H9 (cell line): Measurements from ENCODE around the gene CACNA1H. TPM values are rescaled to one million over a fixed set of nuclear protein-coding genes. Genes with fewer than 3 reads are reported as not detected.

Source experiments
- DNase-seq: peaks from one replicate; pipeline ENCODE4 v3.0.0-alpha.2; 2017
- H2AFZ ChIP-seq: one replicate; pipeline ENCODE4 v1.6.1; 2013; ENCODE audit warnings: mild to moderate bottlenecking, low read length, control low read depth, moderate library complexity
- H2AK5ac ChIP-seq: 2 replicates; pipeline ENCODE4 v1.6.1; 2013; ENCODE audit warnings: low read length, control low read depth, mixed read lengths; ENCODE audit not compliant: insufficient read length
- H2BK120ac ChIP-seq: one replicate; pipeline ENCODE4 v1.6.1; 2013; ENCODE audit warnings: low read depth, mild to moderate bottlenecking, low read length, control low read depth, inconsistent platforms; ENCODE audit not compliant: poor library complexity, severe bottlenecking
- H2BK12ac ChIP-seq: 2 replicates; pipeline ENCODE4 v1.6.1; 2013; ENCODE audit warnings: low read length, control low read depth, mixed read lengths, low read depth; ENCODE audit not compliant: insufficient read length
- H2BK15ac ChIP-seq: 2 replicates; pipeline ENCODE4 v1.6.1; 2013; ENCODE audit warnings: low read depth, low read length, control low read depth
- H2BK20ac ChIP-seq: one replicate; pipeline ENCODE4 v1.6.1; 2013; ENCODE audit warnings: low read depth, mild to moderate bottlenecking, low read length, control low read depth, inconsistent platforms; ENCODE audit not compliant: poor library complexity, severe bottlenecking
- H2BK5ac ChIP-seq: 2 replicates; pipeline ENCODE4 v1.6.1; 2013; ENCODE audit warnings: low read length, control low read depth, mixed read lengths; ENCODE audit not compliant: insufficient read length
- H3K14ac ChIP-seq: 2 replicates; pipeline ENCODE4 v1.6.1; 2013; ENCODE audit warnings: low read length, control low read depth; ENCODE audit not compliant: insufficient read depth
- H3K18ac ChIP-seq: 2 replicates; pipeline ENCODE4 v1.6.1; 2013; ENCODE audit warnings: low read depth, mild to moderate bottlenecking, mixed read lengths, low read length, control low read depth; ENCODE audit not compliant: insufficient read length
- H3K23ac ChIP-seq: 2 replicates; pipeline ENCODE4 v1.6.1; 2013; ENCODE audit warnings: low read length, control low read depth, mixed read lengths, low read depth; ENCODE audit not compliant: insufficient read length
- H3K23me2 ChIP-seq: 2 replicates; pipeline ENCODE4 v1.6.1; 2013; ENCODE audit warnings: low read depth, mild to moderate bottlenecking, mixed read lengths, low read length, control low read depth; ENCODE audit not compliant: insufficient read length, poor library complexity, severe bottlenecking
- H3K27ac ChIP-seq: 2 replicates; pipeline ENCODE4 v1.5.1; 2013; ENCODE audit warnings: low read length, control low read depth, mixed read lengths, low read depth; ENCODE audit not compliant: insufficient read length
- H3K27me3 ChIP-seq: 2 replicates; pipeline ENCODE4 v1.6.1; 2013; ENCODE audit warnings: low read length, control low read depth, inconsistent platforms; ENCODE audit not compliant: insufficient read depth
- H3K4ac ChIP-seq: 2 replicates; pipeline ENCODE4 v1.6.1; 2013; ENCODE audit warnings: low read depth, mild to moderate bottlenecking, control low read depth, inconsistent platforms, low read length, moderate library complexity
- H3K4me1 ChIP-seq: 2 replicates; pipeline ENCODE4 v1.6.1; 2013; ENCODE audit warnings: low read length, control low read depth, inconsistent platforms; ENCODE audit not compliant: insufficient read depth
- H3K4me2 ChIP-seq: 2 replicates; pipeline ENCODE4 v1.6.1; 2013; ENCODE audit warnings: low read length, control low read depth, mixed read lengths; ENCODE audit not compliant: insufficient read length, insufficient read depth
- H3K56ac ChIP-seq: 2 replicates; pipeline ENCODE4 v1.6.1; 2013; ENCODE audit warnings: low read depth, mild to moderate bottlenecking, mixed read lengths, low read length, control low read depth; ENCODE audit not compliant: insufficient read length
- H3K79me1 ChIP-seq: 2 replicates; pipeline ENCODE4 v1.6.1; 2013; ENCODE audit warnings: low read depth, mild to moderate bottlenecking, moderate library complexity, low read length, control low read depth, inconsistent platforms; ENCODE audit not compliant: insufficient read depth, poor library complexity, severe bottlenecking
- H3K79me2 ChIP-seq: 2 replicates; pipeline ENCODE4 v1.6.1; 2013; ENCODE audit warnings: low read length, control low read depth, inconsistent platforms; ENCODE audit not compliant: insufficient read depth
- H3K9ac ChIP-seq: 2 replicates; pipeline ENCODE4 v1.6.1; 2013; ENCODE audit warnings: low read length, control low read depth, mixed read lengths; ENCODE audit not compliant: insufficient read length; ENCODE audit errors: extremely low read depth
- H3K9me3 ChIP-seq: one replicate; pipeline ENCODE4 v1.6.1; 2013; ENCODE audit warnings: low read depth, low read length, inconsistent platforms; ENCODE audit not compliant: control insufficient read depth
- H3T11ph ChIP-seq: one replicate; pipeline ENCODE4 v1.6.1; 2013; ENCODE audit warnings: mild to moderate bottlenecking, low read length, control low read depth, inconsistent platforms
- H4K20me1 ChIP-seq: one replicate; pipeline ENCODE4 v1.6.1; 2013; ENCODE audit not compliant: control insufficient read depth, insufficient read length, insufficient read depth
- H4K5ac ChIP-seq: 2 replicates; pipeline ENCODE4 v1.6.1; 2013; ENCODE audit warnings: low read depth, mild to moderate bottlenecking, mixed read lengths, low read length, control low read depth; ENCODE audit not compliant: insufficient read length
- H4K8ac ChIP-seq: replicated peaks from 2 replicates; pipeline ENCODE4 v1.6.1; 2013; ENCODE audit warnings: low read length, control low read depth, mixed read lengths, low read depth; ENCODE audit not compliant: insufficient read length
- H4K91ac ChIP-seq: 2 replicates; pipeline ENCODE4 v1.6.1; 2013; ENCODE audit warnings: low read depth, mild to moderate bottlenecking, moderate library complexity, mixed read lengths, low read length, control low read depth; ENCODE audit not compliant: insufficient read length
- H3K27ac Mint-ChIP-seq, 3 experiments: 2 replicates in 2 of 3; 3 replicates in 1 of 3; pipeline ENCODE4 v1.8.0; 2020 to 2021; ENCODE audit warnings: mixed read lengths in 3 of 3, mild to moderate bottlenecking in 1 of 3, moderate library complexity in 1 of 3
- H3K27me3 Mint-ChIP-seq: 2 replicates; pipeline ENCODE4 v1.8.0; 2021; ENCODE audit warnings: low read depth, mild to moderate bottlenecking, moderate library complexity, mixed read lengths
- H3K36me3 Mint-ChIP-seq, 3 experiments: 2 replicates in 2 of 3; 3 replicates in 1 of 3; pipeline ENCODE4 v1.8.0; 2020 to 2021; ENCODE audit warnings: low read depth in 3 of 3, mixed read lengths in 3 of 3; ENCODE audit not compliant: insufficient read depth in 1 of 3
- H3K4me1 Mint-ChIP-seq, 2 experiments: 2 replicates each; pipeline ENCODE4 v1.8.0; 2020; ENCODE audit warnings: mixed read lengths in 2 of 2
- H3K4me3 Mint-ChIP-seq, 2 experiments: 2 replicates in 1 of 2; 3 replicates in 1 of 2; pipeline ENCODE4 v1.8.0; 2020 to 2021; ENCODE audit warnings: mild to moderate bottlenecking in 2 of 2, mixed read lengths in 2 of 2, moderate library complexity in 1 of 2
- H3K9me3 Mint-ChIP-seq, 2 experiments: 2 replicates in 1 of 2; 3 replicates in 1 of 2; pipeline ENCODE4 v1.8.0; 2020; ENCODE audit warnings: mild to moderate bottlenecking in 2 of 2, mixed read lengths in 2 of 2, moderate library complexity in 1 of 2
- WGBS: extraction: QIAGEN DNeasy Blood & Tissue Kit; methylation state at CpG from one replicate; pipeline ENCODE4 v1.1.7; 2013; ENCODE audit warnings: missing lambda C conversion rate, low lambda C conversion rate, mixed read lengths; ENCODE audit not compliant: insufficient read length; ENCODE audit errors: extremely low coverage; 5-methylcytosine and 5-hydroxymethylcytosine counted together
- total RNA-seq: library from RNA; stranded (reverse); gene quantifications from 2 replicates; pipeline ENCODE4 v1.2.1, GENCODE V29; 2021
- TF ChIP-seq, protein P1 (sequence below): fragments of 200-600 bp; sonication (generic); conservative IDR thresholded peaks from 3 replicates; pipeline ENCODE4 v1.8.0; 2021; ENCODE audit warnings: antibody characterized with exemption, mild to moderate bottlenecking

Gene CACNA1H
- total RNA-seq, 1 experiment from 2014 or later = 43.3 TPM

GRCh38 chr16:1204933-1205332 is 52.0 kb downstream of the CACNA1H start:
- TF ChIP-seq, protein P1, sequence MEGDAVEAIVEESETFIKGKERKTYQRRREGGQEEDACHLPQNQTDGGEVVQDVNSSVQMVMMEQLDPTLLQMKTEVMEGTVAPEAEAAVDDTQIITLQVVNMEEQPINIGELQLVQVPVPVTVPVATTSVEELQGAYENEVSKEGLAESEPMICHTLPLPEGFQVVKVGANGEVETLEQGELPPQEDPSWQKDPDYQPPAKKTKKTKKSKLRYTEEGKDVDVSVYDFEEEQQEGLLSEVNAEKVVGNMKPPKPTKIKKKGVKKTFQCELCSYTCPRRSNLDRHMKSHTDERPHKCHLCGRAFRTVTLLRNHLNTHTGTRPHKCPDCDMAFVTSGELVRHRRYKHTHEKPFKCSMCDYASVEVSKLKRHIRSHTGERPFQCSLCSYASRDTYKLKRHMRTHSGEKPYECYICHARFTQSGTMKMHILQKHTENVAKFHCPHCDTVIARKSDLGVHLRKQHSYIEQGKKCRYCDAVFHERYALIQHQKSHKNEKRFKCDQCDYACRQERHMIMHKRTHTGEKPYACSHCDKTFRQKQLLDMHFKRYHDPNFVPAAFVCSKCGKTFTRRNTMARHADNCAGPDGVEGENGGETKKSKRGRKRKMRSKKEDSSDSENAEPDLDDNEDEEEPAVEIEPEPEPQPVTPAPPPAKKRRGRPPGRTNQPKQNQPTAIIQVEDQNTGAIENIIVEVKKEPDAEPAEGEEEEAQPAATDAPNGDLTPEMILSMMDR = no peak
- no peak overlapping the region for H3K56ac ChIP-seq
- no peak overlapping the region for H2BK5ac ChIP-seq
- no peak overlapping the region for H3K4me3 Mint-ChIP-seq
- no peak overlapping the region for H3K4ac ChIP-seq
- H3K79me2 ChIP-seq = no peaks in the 10 kb centered on the region
- no peaks in the 10 kb centered on the region for H3K23me2 ChIP-seq
- H2BK12ac ChIP-seq = no peak overlapping the region
- H4K91ac ChIP-seq = no peak overlapping the region
- no peak overlapping the region for H3K4me2 ChIP-seq
- H4K5ac ChIP-seq = no peak overlapping the region
- no peak overlapping the region for H3K9ac ChIP-seq
- H3K27me3 Mint-ChIP-seq = no peaks in the 10 kb centered on the region
- H3K18ac ChIP-seq = no peak overlapping the region
- H3K9me3 ChIP-seq = no peaks in the 10 kb centered on the region
- no peaks in the 10 kb centered on the region for H3K9me3 Mint-ChIP-seq
- H3K27ac Mint-ChIP-seq = no peak overlapping the region
- no peaks in the 10 kb centered on the region for H3K27me3 ChIP-seq
- no CpG with 5 or more reads among the region's 21 CpGs for WGBS
- no peak overlapping the region for H2BK120ac ChIP-seq
- H3K36me3 Mint-ChIP-seq = peaks cover 0 to 34% (median 32%) of the 10 kb centered on the region in 3 experiments; a peak in 6 of 7 replicates
- no peaks in the 10 kb centered on the region for H3K79me1 ChIP-seq
- peaks cover 0 to 2% of the 10 kb centered on the region in 2 experiments; a peak in 1 of 4 replicates for H3K4me1 Mint-ChIP-seq
- no peaks in the 10 kb centered on the region for H3K4me1 ChIP-seq
- H2AK5ac ChIP-seq = no peak overlapping the region
- no peak overlapping the region for H3T11ph ChIP-seq
- H2BK15ac ChIP-seq = no peak overlapping the region
- no peaks in the 10 kb centered on the region for H4K20me1 ChIP-seq
- H3K23ac ChIP-seq = no peak overlapping the region
- DNase-seq = no peak
- no peak overlapping the region for H2AFZ ChIP-seq
- no peak overlapping the region for H4K8ac ChIP-seq
- no peak overlapping the region for H3K27ac ChIP-seq
- H3K14ac ChIP-seq = no peak overlapping the region
- H2BK20ac ChIP-seq = no peak overlapping the region
